BJ (cell line): ENCODE measurements around the gene ATP9A. TPM values are rescaled to one million over a fixed set of nuclear protein-coding genes. Genes with fewer than 3 reads are reported as not detected.
"Not testable (repeated sequence)": the region's sequence is repeated elsewhere in the genome, so short reads cannot be mapped to it uniquely, and the experiment has no call there.

Experiments
- CTCF ChIA-PET: fragments of 350-600 bp; formaldehyde crosslinking; extraction: SDS; loops from one replicate; lab custom pipeline; 2021; ENCODE audit warnings: antibody characterized with exemption, inconsistent platforms; lab: Yijun Ruan, JAX
- POLR2A ChIA-PET: fragments of 300-600 bp; sonication (Branson Sonifier 250); formaldehyde crosslinking; extraction: SDS; loops from one replicate; lab custom pipeline; 2021; ENCODE audit warnings: antibody characterized with exemption; lab: Charles Lee
- DNase-seq: peaks from one replicate; pipeline ENCODE4 v3.0.0-alpha.2; 2011; ENCODE audit warnings: low read depth
- H3K27me3 ChIP-seq: 2 replicates; pipeline ENCODE4 v1.6.0; 2011; ENCODE audit warnings: low read length; ENCODE audit not compliant: control insufficient read depth, insufficient read depth
- H3K36me3 ChIP-seq: 2 replicates; pipeline ENCODE4 v1.5.1; 2011; ENCODE audit warnings: low read length; ENCODE audit not compliant: control insufficient read depth, insufficient read depth
- H3K4me3 ChIP-seq: 2 replicates; pipeline ENCODE4 v1.5.1; 2011; ENCODE audit warnings: low read depth, mild to moderate bottlenecking, control low read depth, low read length
- polyA plus RNA-seq: library from polyadenylated mRNA; depleted of rRNA; stranded (reverse); fragments of >200 nt; gene quantifications from 2 replicates; pipeline ENCODE4 v1.2.3, GENCODE V29; 2011
- TF ChIP-seq, protein P1 (sequence below): IDR thresholded peaks from 2 replicates; pipeline ENCODE4 v1.5.1; 2011; ENCODE audit warnings: low read depth, mild to moderate bottlenecking, control low read depth, inconsistent platforms, low read length, moderate library complexity; ENCODE audit not compliant: insufficient read depth

The ATP9A gene
- polyA plus RNA-seq, 1 experiment: 26.0 TPM

DNA sequence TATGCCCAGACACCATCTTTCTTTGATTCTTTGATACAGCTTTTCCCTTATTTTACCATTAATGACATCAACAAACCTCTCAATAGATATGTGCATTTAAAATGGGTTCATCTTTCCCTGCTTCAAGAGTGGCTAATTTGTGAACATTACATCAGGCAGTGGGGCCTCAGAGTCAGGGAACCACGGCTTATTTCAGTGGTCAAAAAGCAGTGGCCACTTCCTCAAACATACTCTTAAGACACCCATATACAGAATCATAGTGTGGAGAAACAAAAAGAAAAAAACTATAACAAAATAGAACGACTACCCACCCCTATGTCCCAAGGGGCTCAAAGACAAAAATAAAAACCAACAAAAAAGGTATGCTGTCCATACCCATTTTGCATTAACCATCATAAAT lies 21.2 kb upstream of the ATP9A start:
- H3K36me3 ChIP-seq: no peaks in the 10 kb centered on the region
- ChIA-PET CTCF (interaction anchor here (1.6 kb wide), 1 partner anchor 10 kb away, joined by 9 read pairs; no protein-coding TSS in a partner anchor), POLR2A (no interaction called here)
- no peak overlapping the region for H3K4me3 ChIP-seq
- H3K27me3 ChIP-seq: no peaks in the 10 kb centered on the region
- TF ChIP-seq, protein P1, sequence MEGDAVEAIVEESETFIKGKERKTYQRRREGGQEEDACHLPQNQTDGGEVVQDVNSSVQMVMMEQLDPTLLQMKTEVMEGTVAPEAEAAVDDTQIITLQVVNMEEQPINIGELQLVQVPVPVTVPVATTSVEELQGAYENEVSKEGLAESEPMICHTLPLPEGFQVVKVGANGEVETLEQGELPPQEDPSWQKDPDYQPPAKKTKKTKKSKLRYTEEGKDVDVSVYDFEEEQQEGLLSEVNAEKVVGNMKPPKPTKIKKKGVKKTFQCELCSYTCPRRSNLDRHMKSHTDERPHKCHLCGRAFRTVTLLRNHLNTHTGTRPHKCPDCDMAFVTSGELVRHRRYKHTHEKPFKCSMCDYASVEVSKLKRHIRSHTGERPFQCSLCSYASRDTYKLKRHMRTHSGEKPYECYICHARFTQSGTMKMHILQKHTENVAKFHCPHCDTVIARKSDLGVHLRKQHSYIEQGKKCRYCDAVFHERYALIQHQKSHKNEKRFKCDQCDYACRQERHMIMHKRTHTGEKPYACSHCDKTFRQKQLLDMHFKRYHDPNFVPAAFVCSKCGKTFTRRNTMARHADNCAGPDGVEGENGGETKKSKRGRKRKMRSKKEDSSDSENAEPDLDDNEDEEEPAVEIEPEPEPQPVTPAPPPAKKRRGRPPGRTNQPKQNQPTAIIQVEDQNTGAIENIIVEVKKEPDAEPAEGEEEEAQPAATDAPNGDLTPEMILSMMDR: no peak
- no peak for DNase-seq

DNA sequence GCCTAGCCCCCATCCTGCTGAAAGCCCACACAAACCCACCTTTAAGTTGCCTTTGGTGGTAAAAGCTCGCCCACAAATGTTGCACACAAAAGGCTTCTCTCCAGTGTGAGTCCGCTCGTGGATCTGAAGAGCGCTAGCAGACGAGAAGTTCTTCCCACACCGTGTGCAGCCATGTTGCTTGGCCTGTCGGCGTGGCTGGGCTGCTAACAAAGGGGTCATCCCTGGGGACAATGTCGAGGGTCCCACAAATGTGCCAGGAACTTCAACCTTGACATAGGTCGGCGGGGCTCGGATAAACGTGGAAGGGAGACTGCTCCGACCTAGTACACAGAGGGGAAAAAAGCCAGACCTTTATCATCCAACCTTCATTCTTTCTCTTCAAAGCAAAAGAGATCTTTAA lies 20.6 kb upstream of the ATP9A start:
- Histone ChIP-seq H3K4me3 (no peak overlapping the region), H3K27me3 (no peaks in the 10 kb centered on the region), H3K36me3 (no peaks in the 10 kb centered on the region)
- ChIA-PET POLR2A (no interaction called here), CTCF (interaction anchor here (1.6 kb wide), 1 partner anchor 11 kb away, joined by 9 read pairs; no protein-coding TSS in a partner anchor)
- no peak for DNase-seq
- TF ChIP-seq, protein P1: no peak

DNA sequence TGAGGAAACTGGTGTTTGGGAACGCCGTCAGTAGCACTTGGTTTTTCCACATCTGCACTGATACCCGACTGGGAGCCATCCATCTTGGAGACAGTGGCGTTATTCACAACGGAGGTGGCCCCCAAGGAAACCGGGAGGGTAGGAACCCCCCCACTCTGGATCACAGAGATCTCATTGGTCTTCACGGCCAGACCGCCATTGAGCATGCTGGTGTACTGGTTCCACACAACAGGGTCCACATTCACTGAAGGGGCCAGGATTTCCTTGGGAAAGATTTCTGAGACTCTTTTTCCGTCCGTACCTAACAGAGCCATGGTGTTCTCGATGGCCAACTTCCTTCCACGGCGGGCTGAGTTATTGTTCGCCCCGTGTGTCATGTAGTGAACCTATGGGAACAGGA lies 16.1 kb upstream of the ATP9A start:
- POLR2A ChIA-PET: no interaction called here
- Histone ChIP-seq H3K36me3 (no peaks in the 10 kb centered on the region), H3K27me3 (no peaks in the 10 kb centered on the region), H3K4me3 (no peak overlapping the region)
- CTCF ChIA-PET: interaction anchor here (1.0 to 1.2 kb wide), 2 partner anchors 16 to 24 kb away, joined by 3 to 5 read pairs; no protein-coding TSS in a partner anchor
- no peak for DNase-seq
- TF ChIP-seq, protein P1: no peak

DNA sequence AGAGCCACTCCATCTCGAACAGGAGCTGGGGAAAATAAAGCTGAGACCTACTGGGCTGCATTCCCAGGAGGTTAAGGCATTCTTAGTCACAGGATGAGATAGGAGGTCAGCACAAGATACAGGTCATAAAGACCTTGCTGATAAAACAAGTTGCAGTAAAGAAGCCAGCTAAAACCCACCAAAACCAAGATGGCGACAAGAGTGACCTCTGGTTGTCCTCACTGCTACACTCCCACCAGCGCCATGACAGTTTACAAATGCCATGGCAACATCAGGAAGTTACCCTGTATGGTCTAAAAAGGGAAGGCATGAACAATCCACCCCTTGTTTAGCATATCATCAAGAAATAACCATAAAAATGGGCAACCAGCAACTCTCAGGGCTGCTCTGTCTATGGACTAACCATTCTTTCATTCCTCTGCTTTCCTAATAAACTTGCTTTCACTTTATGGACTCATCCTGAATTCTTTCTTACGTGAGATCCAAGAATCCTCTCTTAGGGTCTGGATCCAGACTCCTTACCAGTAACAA lies 10.1 kb upstream of the ATP9A start:
- CTCF ChIA-PET, DNase-seq: not testable (repeated sequence)

DNA sequence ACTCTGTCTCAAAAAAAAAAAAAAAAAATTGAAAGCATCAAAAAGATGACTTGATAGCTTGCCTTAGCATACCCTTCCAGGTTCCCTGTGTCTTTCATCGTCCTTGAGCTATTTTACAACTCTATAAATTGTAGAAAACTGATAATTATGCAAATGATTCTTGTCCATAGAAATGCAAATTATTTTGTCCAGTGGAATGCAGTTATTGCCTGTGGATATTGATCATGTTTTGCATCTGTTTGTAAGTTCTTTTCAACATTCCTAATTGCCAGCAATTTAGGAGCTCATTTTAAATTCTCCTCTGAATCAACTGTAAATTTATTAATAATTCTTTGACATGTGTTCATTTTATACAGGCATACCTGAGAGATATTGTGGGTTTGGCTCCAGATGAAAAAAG lies 7.1 kb upstream of the ATP9A start:
- ChIA-PET POLR2A (no interaction called here), CTCF (interaction anchor here (1.2 to 2.5 kb wide), 2 partner anchors 25 to 74 kb away, joined by 3 to 10 read pairs; no protein-coding TSS in a partner anchor)
- Histone ChIP-seq H3K27me3 (no peaks in the 10 kb centered on the region), H3K4me3 (no peak overlapping the region), H3K36me3 (no peaks in the 10 kb centered on the region)
- DNase-seq: no peak
- TF ChIP-seq, protein P1: no peak

More for the DNA sequence above, 10.1 kb upstream of the ATP9A start:
- not testable (repeated sequence) for H3K36me3 ChIP-seq, H3K27me3 ChIP-seq, H3K4me3 ChIP-seq
- POLR2A ChIA-PET: interaction anchor here (0.6 kb wide), 1 partner anchor 199 kb away, joined by 3 read pairs; no protein-coding TSS in a partner anchor
